ENCODE measurements around the gene LGALS14.
"Not testable (repeated sequence)": the region's sequence is repeated elsewhere in the genome, so short reads cannot be mapped to it uniquely, and the experiment has no call there.

Gene LGALS14

DNA sequence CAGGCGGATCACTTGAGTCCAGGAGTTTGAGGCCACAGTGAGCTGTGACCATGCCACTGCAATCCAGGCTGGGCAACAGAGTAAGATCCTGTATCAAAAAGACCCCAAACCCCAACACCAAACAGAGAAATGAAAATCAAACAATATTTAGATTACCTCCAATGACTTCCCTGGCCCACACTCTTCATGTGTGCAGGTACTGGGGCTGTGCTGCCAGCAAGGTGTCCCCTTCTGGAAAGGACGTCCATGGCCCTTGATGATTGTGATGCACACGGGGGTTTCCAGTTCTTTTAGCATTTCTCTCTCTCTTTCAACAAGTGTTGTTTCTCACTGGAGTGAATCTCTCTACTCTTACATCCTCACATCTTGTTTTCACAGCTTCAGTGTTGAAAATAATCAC lies 23.7 kb upstream of the LGALS14 start:
- no peaks in the 10 kb centered on the region for H3K79me2 ChIP-seq (ENCODE audit: insufficient read depth, low read length)
- DNase-seq (no peak), ATAC-seq (ENCODE audit: insufficient read depth, low read depth) (no peak)
- H3K27ac ChIP-seq (ENCODE audit: low read length), result no peak overlapping the region
- H3K36me3 ChIP-seq (ENCODE audit: insufficient read depth, low read length), result no peaks in the 10 kb centered on the region
- H3K9me3 ChIP-seq (ENCODE audit: insufficient read depth, low read length, severe bottlenecking), result no peaks in the 10 kb centered on the region
- H2AFZ ChIP-seq (ENCODE audit: low read depth, low read length), result no peak overlapping the region
- no peak overlapping the region for H3K4me2 ChIP-seq (ENCODE audit: insufficient read depth, low read length)
- no peak overlapping the region for H3K4me3 ChIP-seq (ENCODE audit: low read depth in 1 of 2, low read length in 2 of 2)
- no peaks in the 10 kb centered on the region for H4K20me1 ChIP-seq (ENCODE audit: insufficient read depth, low read length)
- H3K4me1 ChIP-seq (ENCODE audit: insufficient read depth, low read length), result no peaks in the 10 kb centered on the region
- peaks cover 5% of the 10 kb centered on the region for H3K27me3 ChIP-seq (ENCODE audit: insufficient read depth, low read length, poor library complexity)
- no peak for TF ChIP-seq EZH2 (IDR thresholded peaks at IDR 0.05; ENCODE audit: borderline replicate concordance, low read depth, low read length, severe bottlenecking)
- TF ChIP-seq, protein P1, sequence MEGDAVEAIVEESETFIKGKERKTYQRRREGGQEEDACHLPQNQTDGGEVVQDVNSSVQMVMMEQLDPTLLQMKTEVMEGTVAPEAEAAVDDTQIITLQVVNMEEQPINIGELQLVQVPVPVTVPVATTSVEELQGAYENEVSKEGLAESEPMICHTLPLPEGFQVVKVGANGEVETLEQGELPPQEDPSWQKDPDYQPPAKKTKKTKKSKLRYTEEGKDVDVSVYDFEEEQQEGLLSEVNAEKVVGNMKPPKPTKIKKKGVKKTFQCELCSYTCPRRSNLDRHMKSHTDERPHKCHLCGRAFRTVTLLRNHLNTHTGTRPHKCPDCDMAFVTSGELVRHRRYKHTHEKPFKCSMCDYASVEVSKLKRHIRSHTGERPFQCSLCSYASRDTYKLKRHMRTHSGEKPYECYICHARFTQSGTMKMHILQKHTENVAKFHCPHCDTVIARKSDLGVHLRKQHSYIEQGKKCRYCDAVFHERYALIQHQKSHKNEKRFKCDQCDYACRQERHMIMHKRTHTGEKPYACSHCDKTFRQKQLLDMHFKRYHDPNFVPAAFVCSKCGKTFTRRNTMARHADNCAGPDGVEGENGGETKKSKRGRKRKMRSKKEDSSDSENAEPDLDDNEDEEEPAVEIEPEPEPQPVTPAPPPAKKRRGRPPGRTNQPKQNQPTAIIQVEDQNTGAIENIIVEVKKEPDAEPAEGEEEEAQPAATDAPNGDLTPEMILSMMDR (IDR thresholded peaks at IDR 0.05; ENCODE audit: borderline replicate concordance, extremely low read depth, low read length, poor library complexity, severe bottlenecking), result no peak
- no peak overlapping the region for H3K9ac ChIP-seq (ENCODE audit: low read depth, low read length)

DNA sequence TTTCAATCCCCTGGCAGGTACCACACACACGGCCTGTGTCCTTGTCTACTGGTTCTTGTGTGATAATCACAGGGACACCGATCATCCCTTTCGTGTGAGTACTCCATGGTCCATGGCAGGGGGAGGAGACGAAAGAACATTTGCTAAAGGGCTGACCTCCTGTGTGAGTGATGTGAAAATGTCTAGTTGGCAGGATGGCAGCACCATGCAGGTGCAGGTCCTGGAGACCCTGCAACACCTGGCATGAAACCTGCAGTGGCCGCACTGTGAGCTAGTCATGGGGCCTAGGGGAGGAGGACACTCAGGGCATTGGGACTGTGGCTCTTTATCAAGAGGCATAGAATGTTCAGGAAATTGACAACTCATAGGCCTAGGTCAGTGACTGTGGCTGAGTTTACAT lies 22.9 kb upstream of the LGALS14 start:
- no peaks in the 10 kb centered on the region for H3K79me2 ChIP-seq (ENCODE audit: insufficient read depth, low read length)
- no peak overlapping the region for H3K9ac ChIP-seq (ENCODE audit: low read depth, low read length)
- no peaks in the 10 kb centered on the region for H3K4me1 ChIP-seq (ENCODE audit: insufficient read depth, low read length)
- ATAC-seq (ENCODE audit: insufficient read depth, low read depth) (no peak), DNase-seq (no peak)
- H3K27ac ChIP-seq (ENCODE audit: low read length), result no peak overlapping the region
- H2AFZ ChIP-seq (ENCODE audit: low read depth, low read length), result no peak overlapping the region
- H3K36me3 ChIP-seq (ENCODE audit: insufficient read depth, low read length), result no peaks in the 10 kb centered on the region
- H3K9me3 ChIP-seq (ENCODE audit: insufficient read depth, low read length, severe bottlenecking), result no peaks in the 10 kb centered on the region
- no peak overlapping the region for H3K4me3 ChIP-seq (ENCODE audit: low read depth in 1 of 2, low read length in 2 of 2)
- no peak for TF ChIP-seq EZH2 (IDR thresholded peaks at IDR 0.05; ENCODE audit: borderline replicate concordance, low read depth, low read length, severe bottlenecking)
- TF ChIP-seq, protein P1 (IDR thresholded peaks at IDR 0.05; ENCODE audit: borderline replicate concordance, extremely low read depth, low read length, poor library complexity, severe bottlenecking), result no peak
- no peaks in the 10 kb centered on the region for H4K20me1 ChIP-seq (ENCODE audit: insufficient read depth, low read length)
- H3K27me3 ChIP-seq (ENCODE audit: insufficient read depth, low read length, poor library complexity), result peaks cover 5% of the 10 kb centered on the region
- H3K4me2 ChIP-seq (ENCODE audit: insufficient read depth, low read length), result no peak overlapping the region

DNA sequence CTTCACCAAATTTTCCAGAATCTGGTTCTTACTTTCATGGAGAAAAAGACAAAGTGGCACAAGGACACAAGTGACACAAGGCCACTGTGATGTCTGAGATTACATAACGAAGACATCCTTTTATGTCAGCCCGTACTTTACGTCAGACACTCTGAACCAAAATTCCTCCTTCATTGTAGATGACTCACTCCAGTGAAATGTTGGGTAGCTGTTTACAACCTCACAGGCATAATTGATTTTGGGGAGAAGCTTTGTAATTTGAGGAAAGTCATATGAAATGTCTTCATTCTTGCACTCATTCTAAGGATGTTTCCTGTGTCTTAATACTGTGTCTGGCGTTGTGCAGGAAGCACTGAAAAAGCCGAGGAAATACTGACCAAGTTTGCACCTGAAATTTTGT lies 20.0 kb upstream of the LGALS14 start:
- no peak for TF ChIP-seq EZH2 (IDR thresholded peaks at IDR 0.05; ENCODE audit: borderline replicate concordance, low read depth, low read length, severe bottlenecking)
- TF ChIP-seq, protein P1 (IDR thresholded peaks at IDR 0.05; ENCODE audit: borderline replicate concordance, extremely low read depth, low read length, poor library complexity, severe bottlenecking), result no peak
- H4K20me1 ChIP-seq (ENCODE audit: insufficient read depth, low read length), result no peaks in the 10 kb centered on the region
- no peaks in the 10 kb centered on the region for H3K79me2 ChIP-seq (ENCODE audit: insufficient read depth, low read length)
- peaks cover 5% of the 10 kb centered on the region for H3K27me3 ChIP-seq (ENCODE audit: insufficient read depth, low read length, poor library complexity)
- ATAC-seq (ENCODE audit: insufficient read depth, low read depth) (no peak), DNase-seq (no peak)
- no peak overlapping the region for H2AFZ ChIP-seq (ENCODE audit: low read depth, low read length)
- H3K27ac ChIP-seq (ENCODE audit: low read length), result no peak overlapping the region
- H3K4me3 ChIP-seq (ENCODE audit: low read depth in 1 of 2, low read length in 2 of 2), result no peak overlapping the region
- no peaks in the 10 kb centered on the region for H3K9me3 ChIP-seq (ENCODE audit: insufficient read depth, low read length, severe bottlenecking)
- H3K4me2 ChIP-seq (ENCODE audit: insufficient read depth, low read length), result no peak overlapping the region
- H3K9ac ChIP-seq (ENCODE audit: low read depth, low read length), result no peak overlapping the region
- H3K4me1 ChIP-seq (ENCODE audit: insufficient read depth, low read length), result no peaks in the 10 kb centered on the region
- no peaks in the 10 kb centered on the region for H3K36me3 ChIP-seq (ENCODE audit: insufficient read depth, low read length)

DNA sequence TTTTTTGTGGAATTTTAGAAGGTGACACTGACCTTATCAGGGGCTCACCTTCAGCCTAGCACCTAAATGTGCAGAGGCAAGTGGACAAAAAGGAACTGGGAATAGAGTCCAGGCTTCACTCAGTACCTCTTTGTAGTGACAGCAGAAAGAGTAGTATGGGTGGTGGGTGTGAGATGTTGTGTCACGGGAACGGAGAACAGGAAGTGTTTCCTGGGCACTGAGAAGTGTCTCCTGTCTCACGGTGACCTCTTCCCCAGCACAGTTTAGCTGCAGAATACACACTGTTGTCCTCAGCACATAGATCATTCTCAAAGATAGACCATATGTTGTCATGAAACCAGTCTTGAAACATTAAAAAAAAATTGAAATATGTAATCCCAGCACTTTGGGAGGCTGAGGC lies 17.5 kb upstream of the LGALS14 start:
- Histone ChIP-seq H3K27me3 (ENCODE audit: insufficient read depth, low read length, poor library complexity) (peaks cover 2% of the 10 kb centered on the region), H3K9ac (ENCODE audit: low read depth, low read length) (no peak overlapping the region), H2AFZ (ENCODE audit: low read depth, low read length) (no peak overlapping the region), H3K4me3 (ENCODE audit: low read depth in 1 of 2, low read length in 2 of 2) (no peak overlapping the region), H3K79me2 (ENCODE audit: insufficient read depth, low read length) (no peaks in the 10 kb centered on the region), H3K4me2 (ENCODE audit: insufficient read depth, low read length) (no peak overlapping the region), H3K9me3 (ENCODE audit: insufficient read depth, low read length, severe bottlenecking) (no peaks in the 10 kb centered on the region), H4K20me1 (ENCODE audit: insufficient read depth, low read length) (no peaks in the 10 kb centered on the region), H3K27ac (ENCODE audit: low read length) (no peak overlapping the region), H3K4me1 (ENCODE audit: insufficient read depth, low read length) (no peaks in the 10 kb centered on the region), H3K36me3 (ENCODE audit: insufficient read depth, low read length) (no peaks in the 10 kb centered on the region)
- TF ChIP-seq, protein P1 (IDR thresholded peaks at IDR 0.05; ENCODE audit: borderline replicate concordance, extremely low read depth, low read length, poor library complexity, severe bottlenecking), result no peak
- no peak for TF ChIP-seq EZH2 (IDR thresholded peaks at IDR 0.05; ENCODE audit: borderline replicate concordance, low read depth, low read length, severe bottlenecking)
- ATAC-seq (ENCODE audit: insufficient read depth, low read depth) (no peak), DNase-seq (no peak)

DNA sequence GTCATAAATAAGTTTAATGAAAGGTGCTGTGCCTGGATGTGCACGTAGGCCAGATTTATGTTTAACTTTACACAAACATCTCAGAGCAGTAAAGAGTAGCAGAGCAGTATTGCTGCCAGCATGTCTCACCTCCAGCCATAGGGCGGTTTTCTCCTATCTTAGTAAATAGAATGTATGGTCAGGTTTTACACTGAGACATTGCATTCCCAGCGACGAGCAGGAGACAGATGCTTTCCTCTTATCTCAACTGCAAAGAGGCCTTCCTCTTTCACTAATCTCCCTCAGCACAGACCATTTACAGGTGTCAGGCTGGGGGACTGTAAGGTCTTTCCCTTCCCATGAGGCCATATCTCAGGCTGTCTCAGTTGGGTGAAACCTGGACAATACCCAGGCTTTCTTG lies 15.6 kb upstream of the LGALS14 start:
- H3K27me3 ChIP-seq (ENCODE audit: insufficient read depth, low read length, poor library complexity), result peaks cover 13% of the 10 kb centered on the region
- not testable (repeated sequence) for H3K9me3 ChIP-seq (ENCODE audit: insufficient read depth, low read length, severe bottlenecking); DNase-seq; H3K79me2 ChIP-seq (ENCODE audit: insufficient read depth, low read length); H2AFZ ChIP-seq (ENCODE audit: low read depth, low read length); H3K4me3 ChIP-seq (ENCODE audit: low read depth in 1 of 2, low read length in 2 of 2); H3K9ac ChIP-seq (ENCODE audit: low read depth, low read length); H3K4me1 ChIP-seq (ENCODE audit: insufficient read depth, low read length); H4K20me1 ChIP-seq (ENCODE audit: insufficient read depth, low read length); H3K27ac ChIP-seq (ENCODE audit: low read length); H3K36me3 ChIP-seq (ENCODE audit: insufficient read depth, low read length); ATAC-seq (ENCODE audit: insufficient read depth, low read depth); H3K4me2 ChIP-seq (ENCODE audit: insufficient read depth, low read length)
